Tongue (tissue), 2 donors: ENCODE measurements around the gene ATP2B3. TPM values are rescaled to one million over a fixed set of nuclear protein-coding genes. Genes with fewer than 3 reads are reported as not detected.

Experiments used
- DNase-seq: peaks from one replicate; pipeline ENCODE4 v3.0.0-alpha.2; 2015
- total RNA-seq: library from RNA; depleted of rRNA; stranded (reverse); fragments of >200 nt; gene quantifications from one replicate; pipeline ENCODE4 v1.2.3, GENCODE V29; 2014

ATP2B3 gene
- total RNA-seq, 1 donor from 2014 or later, result 0.41 TPM

DNA sequence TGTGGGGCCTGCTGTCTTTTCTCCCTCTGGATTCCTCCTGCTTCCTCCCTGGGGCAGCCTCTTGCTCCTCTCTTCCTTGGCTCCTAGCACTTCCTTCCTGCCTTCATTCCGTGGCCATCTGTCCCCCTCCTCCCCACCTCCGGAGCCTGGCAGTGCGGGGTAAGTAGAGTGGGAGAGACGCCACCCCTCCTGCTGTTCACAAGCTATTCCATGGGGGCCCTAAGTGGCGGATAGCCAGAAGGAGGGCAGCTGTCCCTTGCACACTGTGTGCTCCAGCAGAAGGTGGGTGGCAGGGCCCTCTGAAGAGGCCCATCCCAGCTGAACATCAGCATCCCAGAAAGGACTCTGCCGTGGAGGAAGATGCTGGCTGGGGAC lies 54.1 kb downstream of the ATP2B3 start:
- peak; percentile 12 for DNase-seq

DNA sequence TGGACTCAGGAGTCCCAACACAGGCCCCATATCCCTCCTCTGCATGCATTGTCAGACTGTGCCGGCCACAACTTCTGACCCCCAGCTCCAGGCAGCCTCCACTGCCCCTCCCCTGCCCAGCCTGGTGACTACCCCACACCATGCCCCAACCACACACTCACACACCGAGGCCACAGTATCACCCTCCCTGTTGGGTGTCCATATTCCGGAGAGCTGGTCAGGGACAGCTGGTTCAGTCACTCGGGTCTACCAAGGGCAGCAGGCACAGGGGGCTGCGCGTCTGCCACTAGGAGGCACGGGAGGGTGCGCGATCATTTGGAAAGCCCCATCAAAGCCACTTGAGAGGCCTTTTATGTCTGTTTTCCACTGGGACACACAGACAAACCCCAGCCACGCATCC lies 55.2 kb downstream of the ATP2B3 start:
- no peak for DNase-seq

DNA sequence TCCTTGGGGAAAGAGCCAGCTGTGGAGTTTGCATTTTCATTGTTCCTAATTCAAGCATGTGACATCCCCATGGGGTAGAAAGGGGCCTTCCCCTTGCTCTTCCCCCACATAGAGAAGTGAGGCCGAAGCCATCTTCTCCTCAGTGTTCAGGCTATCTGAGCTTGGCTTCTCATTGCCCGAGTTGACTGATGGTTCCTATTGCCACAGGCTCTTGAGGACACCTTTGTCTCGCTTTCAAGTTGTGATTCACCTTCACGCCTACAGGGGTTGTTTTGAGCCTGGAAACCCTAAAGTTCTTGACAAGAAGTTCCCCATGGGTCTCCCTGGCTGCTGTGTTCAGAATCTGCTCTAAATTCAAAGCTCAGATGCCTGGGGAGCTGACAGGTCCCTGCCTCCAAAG lies 56.5 kb downstream of the ATP2B3 start:
- DNase-seq, result no peak

DNA sequence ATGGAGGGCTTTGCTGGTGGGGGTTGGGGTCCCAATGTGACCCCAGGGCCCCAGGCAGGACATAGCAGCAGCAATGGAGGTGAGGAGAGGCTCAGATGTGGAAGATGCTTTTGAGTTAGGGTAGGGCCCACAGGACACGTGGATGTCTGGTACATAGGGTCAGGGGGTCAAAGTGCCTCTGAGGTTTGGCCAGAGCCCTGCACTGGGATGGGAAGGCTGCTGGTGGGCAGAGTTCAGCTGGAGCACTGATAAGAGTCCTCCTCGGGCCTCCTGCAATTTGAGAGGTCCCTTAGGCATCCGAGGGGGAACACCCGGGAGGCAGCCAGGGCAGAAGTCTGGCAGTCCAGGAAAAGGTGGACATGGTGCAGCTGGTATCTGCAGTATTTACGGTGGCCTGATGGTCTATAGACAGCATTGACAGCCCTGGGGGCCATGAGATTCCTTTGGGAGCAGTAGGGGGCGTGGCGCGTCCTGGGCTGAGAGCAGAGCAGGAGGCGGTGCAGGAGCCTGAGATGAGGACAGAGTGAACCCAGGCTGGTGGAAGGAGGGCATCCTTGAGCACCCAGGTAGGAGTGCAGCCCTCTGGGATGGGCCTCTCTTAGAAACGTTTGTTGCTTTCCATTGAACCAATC lies 58.9 kb downstream of the ATP2B3 start:
- no peak for DNase-seq

DNA sequence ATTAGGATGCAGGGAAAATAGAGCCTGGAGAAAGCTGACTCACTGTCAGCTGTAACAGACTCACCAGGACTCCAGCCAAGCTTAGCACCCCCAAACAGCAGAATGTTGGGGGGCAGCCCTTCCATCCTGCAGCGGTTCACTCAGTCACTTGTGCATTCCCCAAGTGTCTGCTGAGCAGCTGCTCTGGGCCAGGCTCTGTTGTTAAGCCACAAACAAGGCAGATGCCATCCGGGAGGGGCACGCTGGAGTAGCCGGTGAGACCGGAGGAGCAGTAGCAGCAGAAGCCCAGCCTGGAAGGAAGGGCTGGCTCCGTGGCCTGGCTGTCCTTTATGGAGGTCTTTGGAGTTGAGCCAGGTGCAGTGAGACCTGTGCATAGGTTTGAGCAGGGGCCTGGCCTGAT lies 59.5 kb downstream of the ATP2B3 start:
- DNase-seq, result peak; percentile 61

DNA sequence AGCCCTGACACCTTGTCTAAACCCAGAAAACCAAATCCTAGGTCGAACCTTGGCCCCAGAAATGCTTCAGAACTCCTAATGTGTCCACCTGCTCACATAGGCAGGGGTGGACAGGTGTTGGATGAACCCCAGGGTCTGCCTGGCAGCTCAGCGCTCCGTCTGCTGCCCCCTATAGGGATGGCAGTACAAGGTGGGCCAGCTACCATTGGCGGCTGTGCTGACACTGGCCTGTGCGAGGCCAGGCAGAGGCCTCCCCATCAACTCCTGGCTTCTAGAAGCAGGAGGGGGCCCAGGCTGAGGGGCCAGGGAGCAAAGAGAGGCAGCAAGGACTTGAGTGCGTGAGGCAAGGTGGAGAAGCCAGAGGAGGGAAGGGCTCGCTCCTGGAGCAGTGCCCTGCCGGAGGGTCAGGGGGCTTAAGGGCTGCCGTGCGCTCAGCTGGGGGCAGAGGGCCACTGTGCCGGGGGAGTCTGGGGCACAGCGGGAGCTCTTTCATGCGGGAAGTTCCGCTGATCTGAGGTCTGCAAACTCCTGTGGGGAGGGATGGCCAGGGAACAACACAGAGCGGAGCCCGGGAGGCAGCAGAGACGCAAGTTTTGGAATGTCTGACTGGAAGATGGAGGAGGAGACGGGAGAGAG lies 60.9 kb downstream of the ATP2B3 start:
- DNase-seq, result no peak

DNA sequence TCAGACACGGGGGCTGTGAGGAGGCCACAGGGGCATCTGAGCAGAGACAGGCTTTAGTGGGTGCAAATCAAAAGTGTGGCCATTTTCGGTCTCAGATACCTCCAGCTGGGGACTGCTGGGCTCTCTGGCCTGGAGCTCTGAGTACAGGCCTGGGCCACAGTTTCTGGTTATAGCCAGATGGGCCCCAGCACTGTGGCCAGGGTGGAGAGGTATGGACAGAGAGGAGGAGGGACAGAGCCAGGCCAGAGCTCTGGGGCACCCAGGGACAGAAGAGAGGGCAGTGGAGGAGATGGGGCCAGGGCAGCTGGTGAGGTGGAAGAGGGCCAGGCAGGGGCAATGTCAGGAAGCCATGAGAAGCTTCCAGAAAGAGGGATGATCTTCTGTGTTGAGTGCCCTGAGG lies 61.4 kb downstream of the ATP2B3 start:
- DNase-seq, result no peak

DNA sequence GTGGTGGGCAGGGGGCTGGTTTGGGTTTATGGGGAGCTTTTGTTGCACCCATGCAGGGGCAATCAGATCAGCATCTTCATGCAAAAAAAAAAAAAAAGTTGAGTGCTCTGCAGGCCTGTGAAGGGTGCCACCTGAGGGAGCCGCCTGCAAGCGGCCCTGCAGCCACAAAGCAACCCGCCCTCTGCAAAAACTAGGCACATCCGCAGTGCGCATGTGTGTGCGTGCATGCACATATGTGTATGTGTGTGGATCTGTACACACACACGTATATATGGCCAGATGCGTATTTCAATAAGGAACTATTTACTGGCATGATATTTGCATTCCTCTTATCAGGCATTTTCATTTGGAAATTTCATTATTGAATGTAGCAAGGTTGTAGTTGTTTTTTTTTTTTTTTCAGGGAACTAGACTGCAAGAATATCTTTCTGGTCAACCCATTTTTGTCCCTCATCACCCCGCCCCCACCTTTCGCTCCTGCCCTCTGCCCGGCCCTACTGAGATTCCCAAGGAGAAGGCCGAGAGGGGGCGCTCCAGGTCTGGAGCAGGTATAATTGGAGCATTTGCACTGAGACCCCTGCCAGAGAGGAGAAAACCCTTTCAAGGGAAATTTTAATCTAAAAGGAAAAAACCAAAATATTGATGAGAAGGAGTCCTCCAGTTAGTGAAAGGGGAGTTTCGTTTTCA lies 63.4 kb downstream of the ATP2B3 start:
- DNase-seq, result no peak

DNA sequence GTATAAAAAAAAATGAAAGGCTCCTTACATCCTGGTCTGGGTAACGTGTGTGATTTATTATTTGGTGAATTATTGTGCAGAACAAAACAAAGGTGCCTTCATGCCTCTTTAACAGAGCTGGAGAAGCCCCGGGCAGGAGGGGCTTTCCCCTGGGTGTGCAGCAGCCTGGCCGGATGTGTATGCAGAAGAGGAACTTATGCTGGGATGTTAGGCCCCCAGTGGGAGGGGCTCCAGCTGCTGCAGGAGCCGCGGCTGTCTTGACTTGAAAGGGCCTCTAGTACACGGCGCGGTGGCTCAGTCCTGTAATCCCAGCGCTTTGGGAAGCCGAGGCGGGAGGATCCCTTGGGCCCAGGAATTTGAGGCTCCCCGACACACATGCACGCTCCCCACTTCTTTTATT lies 65.5 kb downstream of the ATP2B3 start:
- DNase-seq, result peak; percentile 78

DNA sequence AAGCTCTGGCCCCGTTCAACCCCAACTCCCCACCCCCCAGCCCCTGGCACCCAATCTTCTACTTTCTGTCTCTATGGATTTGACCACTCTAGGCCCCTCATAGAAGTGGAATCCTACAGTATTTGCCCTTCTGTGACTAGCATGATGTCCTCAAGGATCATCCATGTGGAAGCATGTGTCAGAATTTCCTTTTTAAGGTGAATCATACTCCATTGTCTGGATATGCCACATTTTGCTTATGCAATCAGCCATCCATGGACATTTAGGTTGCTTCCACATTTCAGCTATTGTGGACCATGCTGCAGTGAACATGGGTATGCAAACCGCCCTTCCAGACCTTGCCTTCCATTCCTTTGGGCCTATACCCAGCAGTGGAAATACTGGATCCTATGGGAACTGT lies 66.0 kb downstream of the ATP2B3 start:
- no peak for DNase-seq

DNA sequence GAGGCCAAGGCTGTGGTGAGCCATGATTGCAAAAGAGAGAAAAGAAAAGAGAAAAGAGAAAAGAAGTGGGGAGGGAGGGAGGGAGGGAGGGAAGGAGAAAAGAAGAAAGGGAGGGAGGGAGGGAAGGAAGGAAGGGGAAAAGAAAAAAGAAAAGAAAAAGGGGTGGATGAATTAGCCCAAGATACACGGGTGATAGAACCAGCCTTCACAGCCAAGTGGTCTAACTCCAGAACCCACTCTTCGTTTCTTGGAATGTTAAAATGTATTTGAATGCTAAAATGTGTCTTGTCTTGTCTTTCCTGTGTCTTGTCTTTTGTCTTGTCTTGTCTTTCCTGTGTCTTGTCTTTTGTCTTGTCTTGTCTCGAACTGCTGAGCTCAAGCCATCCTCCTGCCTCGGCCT lies 68.4 kb downstream of the ATP2B3 start:
- no peak for DNase-seq

DNA sequence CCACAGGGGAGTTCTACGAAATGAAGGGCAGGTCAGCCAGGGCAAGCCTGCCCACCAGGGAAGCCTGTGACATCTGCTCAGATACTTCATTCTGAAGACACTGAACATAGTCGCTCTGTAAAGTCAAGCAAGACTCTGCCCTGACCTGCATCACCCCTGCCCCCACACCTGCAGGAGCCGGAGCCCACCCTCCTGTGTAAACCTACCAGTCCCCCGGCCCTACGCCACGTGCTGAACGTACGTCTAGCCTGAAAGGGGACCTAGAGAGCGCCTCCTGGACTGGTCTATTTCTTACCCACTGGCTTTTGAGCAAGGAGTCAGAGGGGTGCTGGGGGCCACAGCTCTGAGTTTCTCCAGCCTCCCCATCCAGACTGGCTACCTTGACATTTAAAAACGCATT lies 69.9 kb downstream of the ATP2B3 start:
- no peak for DNase-seq

DNA sequence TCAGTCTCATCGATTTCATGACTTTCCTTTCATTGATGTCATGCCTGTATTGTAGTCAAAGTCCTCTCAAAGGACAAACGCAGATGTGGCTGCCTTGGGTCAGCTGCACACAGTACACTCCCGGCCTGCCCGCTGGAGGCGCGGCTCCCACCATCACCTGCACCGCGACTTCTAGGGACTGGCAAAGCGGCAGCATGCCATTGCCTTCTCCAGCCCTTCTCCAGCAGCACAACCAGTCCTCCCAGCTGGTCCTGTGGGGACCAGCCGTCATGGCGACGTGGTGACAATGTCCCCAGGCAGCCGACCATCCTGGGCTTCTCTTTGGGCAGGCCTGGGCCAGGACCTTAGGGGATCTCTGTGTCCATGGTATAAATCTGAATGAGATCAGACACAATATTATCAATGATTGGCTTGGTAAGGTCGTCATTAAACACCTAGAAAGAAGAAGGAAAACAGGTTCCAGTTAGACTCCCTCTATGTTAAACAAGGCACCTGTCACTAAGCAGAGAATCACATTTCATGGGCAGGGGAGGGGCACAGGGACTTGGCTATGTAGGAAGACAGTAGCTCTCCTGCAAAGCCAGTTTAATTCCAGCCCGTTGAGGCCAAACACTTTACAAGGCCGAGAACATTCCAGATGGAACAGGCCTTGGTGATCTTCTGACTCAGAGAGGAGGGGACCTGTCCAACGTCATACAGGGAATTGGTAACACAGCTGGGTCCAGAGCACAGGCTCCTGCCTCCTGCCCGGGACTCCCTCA lies 70.8 kb downstream of the ATP2B3 start:
- no peak for DNase-seq

DNA sequence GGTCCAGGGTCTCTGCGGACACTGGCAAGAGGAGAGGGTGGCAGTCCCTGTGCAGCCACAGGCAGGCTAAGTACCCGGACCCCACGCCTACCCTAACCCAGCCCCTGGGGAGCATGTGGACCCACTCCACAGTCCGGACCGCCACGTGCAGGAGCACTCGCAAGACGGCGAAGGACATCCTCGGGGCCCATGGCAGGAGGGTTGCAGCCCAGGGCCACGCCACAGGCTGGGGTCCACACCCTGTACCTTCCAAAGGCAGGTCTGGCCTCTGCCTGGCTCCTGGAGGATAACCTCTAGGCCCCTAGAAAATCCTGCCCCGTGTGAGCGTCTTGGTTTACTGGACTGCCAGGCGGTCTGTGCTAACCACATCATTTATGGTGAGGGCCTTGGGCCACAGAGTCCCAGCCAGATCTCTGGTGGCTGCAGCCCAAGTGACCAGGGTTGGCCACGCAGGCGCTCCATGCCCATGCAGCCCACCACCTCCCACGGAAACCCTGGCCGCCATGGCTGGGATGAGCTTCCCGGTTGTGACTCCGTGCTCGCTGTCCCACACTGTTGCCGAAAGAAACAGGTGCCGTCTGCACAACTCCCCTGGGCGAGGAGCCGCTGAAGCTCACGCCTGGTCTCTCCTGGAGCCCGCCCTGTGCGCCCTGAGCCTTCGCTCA lies 71.5 kb downstream of the ATP2B3 start:
- DNase-seq, result no peak

DNA sequence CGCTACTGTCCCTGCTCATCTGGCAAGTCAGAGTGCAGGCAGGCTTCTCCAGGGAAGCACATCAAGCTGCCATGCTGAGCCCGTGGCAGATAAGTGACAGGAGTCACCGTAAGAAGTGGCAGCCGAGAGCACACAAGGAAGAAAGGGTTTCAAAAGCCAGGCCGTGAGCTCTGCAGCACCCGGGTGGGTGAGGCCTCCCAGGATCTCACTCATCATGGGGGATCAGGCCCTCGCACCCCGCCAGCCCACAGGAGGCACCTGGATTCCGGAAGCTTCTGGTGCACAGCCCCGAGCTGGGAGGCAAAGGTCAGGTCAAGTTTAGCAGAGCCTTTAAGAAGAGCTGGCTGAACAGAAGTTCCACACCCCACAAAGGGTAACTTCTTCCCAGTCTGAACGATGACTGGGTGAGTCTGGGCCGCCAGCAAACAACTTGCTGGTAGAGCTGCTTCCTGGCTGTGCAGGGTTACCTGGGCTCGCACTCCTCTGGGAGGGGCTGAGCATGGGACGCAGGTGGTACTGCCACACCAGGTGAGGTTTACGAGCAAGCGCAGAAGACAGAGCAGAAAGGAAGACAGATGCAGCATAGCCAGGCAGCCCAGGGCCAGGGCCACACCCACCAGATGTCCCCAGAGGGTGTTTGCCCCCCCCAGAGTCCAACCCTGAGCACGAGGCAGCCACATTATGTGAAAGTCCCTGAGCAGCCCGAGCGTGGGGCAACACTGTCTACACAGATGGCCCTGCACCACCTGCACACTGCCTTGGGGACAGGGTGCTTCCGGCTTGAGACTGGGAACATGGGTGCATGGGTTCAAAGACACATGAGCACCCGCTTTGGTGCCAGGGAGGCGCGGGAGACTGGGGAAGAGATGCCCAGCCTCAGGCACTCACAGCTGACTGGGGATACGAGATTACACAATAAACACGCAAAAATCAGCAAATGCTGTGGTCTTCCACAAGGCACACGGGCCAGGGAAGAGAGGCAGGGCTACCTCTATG lies 73.8 kb downstream of the ATP2B3 start:
- DNase-seq, result no peak

DNA sequence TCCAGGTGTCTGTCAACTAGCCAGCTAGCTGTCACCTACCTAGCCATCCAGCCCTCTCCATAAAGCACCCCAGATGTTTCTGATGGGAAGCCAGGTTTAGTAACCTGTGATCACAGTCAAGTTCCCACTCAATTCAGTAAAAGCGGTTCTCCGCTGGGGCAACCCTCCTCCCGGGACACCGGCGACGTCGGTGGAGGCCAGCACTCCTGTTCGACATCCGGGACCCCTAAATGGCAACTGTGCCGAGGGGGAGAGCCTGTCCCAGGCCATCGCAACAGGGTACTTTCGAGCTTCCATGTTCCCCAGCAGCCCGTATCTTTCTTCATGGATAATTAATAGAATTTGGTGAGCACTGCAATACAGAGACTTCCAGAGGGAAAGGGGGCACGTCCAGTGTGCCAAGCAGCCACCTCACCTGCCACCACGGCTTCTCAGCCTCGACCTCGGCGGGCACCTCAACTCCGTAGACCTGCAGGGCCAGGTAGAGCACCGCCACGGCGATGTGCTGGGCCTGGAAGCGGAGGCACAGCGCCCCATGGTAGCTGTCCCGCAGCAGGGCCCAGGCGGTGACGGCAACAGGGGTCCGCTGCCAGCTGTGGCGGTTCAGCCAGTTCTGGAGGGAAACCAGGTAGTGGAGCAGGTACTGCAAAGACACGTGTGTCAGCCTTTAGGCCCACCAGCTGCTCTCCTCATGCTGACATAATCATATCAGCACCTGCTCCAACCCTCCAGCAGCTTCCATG lies 74.8 kb downstream of the ATP2B3 start:
- DNase-seq, result no peak

DNA sequence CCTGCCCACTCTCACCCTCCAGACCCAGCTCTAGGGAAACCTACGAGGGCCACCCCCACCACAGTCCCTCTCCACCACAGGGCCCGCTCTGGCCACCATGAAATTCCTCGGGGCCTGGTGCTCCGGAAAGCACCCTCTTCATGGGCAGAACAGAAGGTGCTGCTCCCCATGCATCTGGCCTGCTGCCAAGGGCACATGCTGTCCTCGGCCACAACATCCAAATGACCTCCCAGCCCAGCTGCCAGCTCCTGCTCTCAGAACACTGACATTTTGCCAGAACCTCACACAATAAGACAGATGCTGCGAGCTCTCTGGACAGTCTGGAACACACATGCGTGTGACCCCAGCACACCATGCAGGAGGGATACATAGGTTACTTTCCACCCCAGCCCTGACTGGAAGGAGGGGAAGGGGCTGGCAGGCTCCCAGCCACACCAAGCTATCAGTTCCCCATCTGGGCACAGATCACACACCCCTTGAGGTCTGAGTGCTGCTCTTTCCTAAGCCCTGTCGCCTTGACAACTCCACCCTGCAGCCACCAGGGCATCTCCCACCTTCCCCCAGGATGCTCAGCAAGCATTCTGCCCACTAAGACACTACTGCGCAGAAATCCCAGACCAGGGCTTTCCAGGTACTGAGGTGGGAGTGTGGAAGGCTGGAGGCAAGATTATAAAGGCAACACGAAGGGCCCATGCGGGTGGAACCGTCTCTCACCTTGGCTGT lies 75.7 kb downstream of the ATP2B3 start:
- DNase-seq, result peak; percentile 21

DNA sequence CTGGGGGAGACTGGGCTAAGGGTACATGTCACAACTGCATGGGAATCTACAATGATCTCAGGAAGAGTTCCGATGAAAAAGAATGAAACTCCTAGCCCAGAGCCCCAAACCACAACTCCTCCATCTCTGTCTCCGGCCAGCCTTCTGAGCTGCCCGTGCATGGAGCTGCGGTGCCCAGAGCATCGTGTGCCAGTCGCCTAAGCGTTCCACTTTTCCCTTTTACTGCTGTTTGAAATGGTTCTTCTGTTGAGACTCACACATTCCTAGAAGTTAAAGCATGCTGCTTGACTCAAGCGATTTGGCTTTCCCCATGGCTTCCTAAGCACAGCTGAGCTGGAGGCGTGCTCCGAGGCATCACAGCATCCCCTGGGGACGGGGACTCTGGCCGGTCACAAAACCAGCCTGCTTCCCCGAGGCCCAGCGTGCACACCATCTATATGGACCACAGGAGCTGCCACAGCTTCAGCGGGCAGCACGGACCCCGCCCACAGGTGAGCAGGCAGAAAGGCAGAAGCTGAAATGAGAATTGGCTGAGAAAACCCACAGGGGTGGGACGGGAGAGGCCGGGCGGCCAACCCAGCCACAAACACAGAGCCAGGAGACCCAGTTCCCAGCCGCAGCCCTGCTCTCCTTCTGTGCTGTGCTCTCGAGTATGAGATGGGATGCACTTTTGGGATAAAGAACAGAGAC lies 76.5 kb downstream of the ATP2B3 start:
- no peak for DNase-seq

DNA sequence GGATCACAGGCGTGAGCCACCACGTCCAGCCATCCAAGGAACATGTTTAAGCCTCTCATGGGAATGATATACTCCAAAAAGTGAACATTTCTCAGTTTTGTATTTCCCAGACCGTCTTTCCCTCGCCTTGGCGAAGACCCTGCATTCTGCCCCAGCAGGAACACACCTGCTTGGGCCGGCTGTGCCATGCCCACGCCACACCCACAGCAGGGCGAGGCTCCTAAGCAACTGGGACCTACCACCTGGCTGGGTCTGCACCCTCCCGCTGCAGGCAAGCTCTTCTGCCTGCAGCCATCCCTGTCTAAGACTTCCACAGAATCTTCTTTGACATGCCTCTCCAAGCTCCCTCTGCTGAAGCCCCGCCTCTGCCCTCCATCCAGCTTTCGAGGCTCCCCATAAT lies 77.9 kb downstream of the ATP2B3 start:
- no peak for DNase-seq
